Coronary artery (tissue), 2 donors: ENCODE data around the gene PLA2G3.

Source experiments
- DNase-seq: peaks from one replicate; pipeline ENCODE4 v3.0.0-alpha.2; 2017; ENCODE audit warnings: low spot score
- H3K27ac ChIP-seq, 2 donors: fragments of 200-600 bp; sonication (generic); one replicate each; pipeline ENCODE4 v1.5.1; 2016 to 2019
- H3K4me3 ChIP-seq: fragments of 200-600 bp; sonication (generic); 2 replicates; pipeline ENCODE4 v1.5.1; 2016; ENCODE audit warnings: mild to moderate bottlenecking, moderate library complexity
- TF ChIP-seq, protein P1 (sequence below): fragments of 200-600 bp; sonication (generic); IDR thresholded peaks from one replicate; pipeline ENCODE4 v1.5.1; 2019; ENCODE audit warnings: antibody characterized with exemption

The PLA2G3 gene

GRCh38 chr22:31139066-31139465, 1.2 kb downstream of the PLA2G3 start:
- no peak for DNase-seq
- Histone ChIP-seq H3K4me3 (no peak overlapping the region), H3K27ac (no peak overlapping the region)
- TF ChIP-seq, protein P1, sequence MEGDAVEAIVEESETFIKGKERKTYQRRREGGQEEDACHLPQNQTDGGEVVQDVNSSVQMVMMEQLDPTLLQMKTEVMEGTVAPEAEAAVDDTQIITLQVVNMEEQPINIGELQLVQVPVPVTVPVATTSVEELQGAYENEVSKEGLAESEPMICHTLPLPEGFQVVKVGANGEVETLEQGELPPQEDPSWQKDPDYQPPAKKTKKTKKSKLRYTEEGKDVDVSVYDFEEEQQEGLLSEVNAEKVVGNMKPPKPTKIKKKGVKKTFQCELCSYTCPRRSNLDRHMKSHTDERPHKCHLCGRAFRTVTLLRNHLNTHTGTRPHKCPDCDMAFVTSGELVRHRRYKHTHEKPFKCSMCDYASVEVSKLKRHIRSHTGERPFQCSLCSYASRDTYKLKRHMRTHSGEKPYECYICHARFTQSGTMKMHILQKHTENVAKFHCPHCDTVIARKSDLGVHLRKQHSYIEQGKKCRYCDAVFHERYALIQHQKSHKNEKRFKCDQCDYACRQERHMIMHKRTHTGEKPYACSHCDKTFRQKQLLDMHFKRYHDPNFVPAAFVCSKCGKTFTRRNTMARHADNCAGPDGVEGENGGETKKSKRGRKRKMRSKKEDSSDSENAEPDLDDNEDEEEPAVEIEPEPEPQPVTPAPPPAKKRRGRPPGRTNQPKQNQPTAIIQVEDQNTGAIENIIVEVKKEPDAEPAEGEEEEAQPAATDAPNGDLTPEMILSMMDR = no peak

GRCh38 chr22:31138126-31138525, 2.2 kb downstream of the PLA2G3 start:
- no peak overlapping the region for H3K4me3 ChIP-seq
- H3K27ac ChIP-seq = no peak overlapping the region
- no peak for DNase-seq
- TF ChIP-seq, protein P1 = no peak

DNA sequence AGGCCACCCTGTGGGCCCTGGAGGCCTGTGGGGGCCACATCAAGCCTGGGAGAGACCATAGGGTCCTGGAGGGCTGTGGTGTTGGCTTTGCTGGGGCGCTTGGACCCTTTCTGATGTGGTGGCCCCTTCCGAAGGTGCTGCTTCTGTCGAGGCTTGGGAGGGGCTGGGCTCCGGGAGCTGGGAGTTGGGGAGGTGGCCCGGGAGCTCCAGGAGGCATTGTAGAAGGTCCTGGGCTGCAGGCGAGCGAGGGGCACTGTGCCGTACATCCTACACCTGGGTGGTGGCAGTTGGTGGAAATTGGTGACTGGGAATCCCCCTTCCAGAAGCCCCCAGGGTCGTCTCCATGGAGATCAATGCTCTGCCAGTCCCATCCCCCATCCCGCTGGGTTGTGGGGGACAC, 2.6 kb downstream of the PLA2G3 start:
- no peak for DNase-seq
- TF ChIP-seq, protein P1 = no peak
- no peak overlapping the region for H3K27ac ChIP-seq
- no peak overlapping the region for H3K4me3 ChIP-seq

DNA sequence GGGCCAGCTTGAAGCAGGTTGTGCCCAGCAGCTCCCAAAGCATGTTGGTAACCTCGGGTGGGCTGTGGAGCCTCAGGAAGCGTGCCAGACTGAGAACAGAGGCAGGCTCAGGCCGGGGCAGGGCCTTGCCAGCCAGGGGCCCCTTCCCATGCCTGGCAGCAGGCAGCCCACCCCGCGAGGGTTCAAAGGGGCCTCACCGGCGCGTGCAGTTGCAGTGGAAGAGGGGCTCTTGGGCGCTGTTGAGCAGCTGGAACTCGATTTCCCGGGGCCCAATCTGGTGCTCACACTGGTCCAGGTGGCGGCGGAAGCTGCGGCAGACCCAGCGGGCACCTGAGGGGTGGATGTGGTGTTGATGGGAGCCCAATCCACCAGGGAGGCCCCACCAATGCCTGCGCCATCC, 3.6 kb downstream of the PLA2G3 start:
- no peak overlapping the region for H3K27ac ChIP-seq
- H3K4me3 ChIP-seq = no peak overlapping the region
- TF ChIP-seq, protein P1 = no peak
- no peak for DNase-seq

GRCh38 chr22:31136155-31136554, 4.2 kb downstream of the PLA2G3 start:
- no peak for DNase-seq
- H3K4me3 ChIP-seq = no peak overlapping the region
- TF ChIP-seq, protein P1 = no peak
- no peak overlapping the region for H3K27ac ChIP-seq

DNA sequence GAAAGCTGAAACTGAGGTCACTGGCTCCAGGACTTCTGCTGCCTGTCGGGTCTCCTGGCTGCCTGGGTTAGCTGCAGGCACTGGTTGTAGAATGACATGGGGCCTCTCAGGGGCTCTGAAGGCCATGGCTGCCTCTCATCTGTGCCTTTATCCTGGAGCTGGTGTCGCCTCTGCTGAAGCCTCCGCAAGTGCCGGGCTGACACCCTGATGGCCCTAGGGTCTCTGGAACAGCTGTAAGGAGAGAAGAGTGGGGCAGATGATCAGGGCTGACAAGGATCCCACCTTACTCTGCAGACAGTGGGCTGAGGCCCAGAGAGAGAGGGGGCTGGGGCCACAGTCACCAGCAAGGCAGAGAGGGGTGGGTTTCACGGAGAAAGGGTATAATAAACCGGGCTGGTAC, 4.6 kb downstream of the PLA2G3 start:
- Histone ChIP-seq H3K27ac (no peak overlapping the region), H3K4me3 (no peak overlapping the region)
- TF ChIP-seq, protein P1 = no peak
- DNase-seq = no peak

DNA sequence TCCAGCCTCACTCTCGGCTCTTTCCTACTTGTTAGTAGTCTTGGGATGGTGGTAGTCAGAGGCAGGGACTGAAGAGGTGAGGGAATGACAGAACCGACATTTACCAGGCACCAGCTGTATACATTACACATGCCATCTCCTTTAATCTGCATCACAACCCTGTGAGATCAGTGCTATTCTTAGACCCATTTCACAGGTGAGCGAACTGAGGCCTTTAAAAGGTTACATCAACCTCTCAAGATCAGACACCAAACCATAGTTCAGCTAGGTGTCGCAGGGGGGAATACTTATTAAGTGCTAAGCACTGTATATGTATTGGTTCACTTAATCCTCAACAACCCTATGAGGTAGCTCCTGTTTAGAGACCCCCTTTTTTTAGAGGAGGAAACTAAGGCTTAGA, 5.6 kb downstream of the PLA2G3 start:
- H3K27ac ChIP-seq = no peak overlapping the region
- DNase-seq = no peak
- TF ChIP-seq, protein P1 = no peak
- no peak overlapping the region for H3K4me3 ChIP-seq
